ENCODE data around the gene LRRC17.

DNA sequence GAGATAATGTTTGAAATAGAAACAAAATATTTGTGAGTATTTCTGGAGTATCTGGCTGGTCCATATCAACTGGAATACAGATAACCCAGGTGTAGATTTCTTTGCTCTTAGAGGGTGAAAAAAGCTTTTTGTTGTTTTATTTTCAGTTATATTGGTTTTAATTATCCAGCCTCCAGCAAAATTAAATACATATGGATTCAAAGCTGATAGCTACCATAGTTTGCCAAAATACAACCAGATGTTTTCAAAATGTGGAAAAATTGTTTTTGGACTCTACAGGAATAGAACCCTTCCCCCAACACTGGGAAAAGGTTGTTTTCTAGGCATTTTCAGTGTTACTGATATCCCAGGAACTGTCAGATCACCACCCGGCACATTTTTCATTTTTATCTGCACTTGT is 30.1 kb downstream of the LRRC17 start:
- TF ChIP-seq EZH2phosphoT487 (IDR thresholded peaks at IDR 0.05; ENCODE audit: borderline replicate concordance) (no peak), ZFX (IDR thresholded peaks at IDR 0.05) (no peak), POLR2A (IDR thresholded peaks at IDR 0.05; ENCODE audit: borderline replicate concordance, extremely low read depth, insufficient read depth, insufficient read length) (no peak), CTCF (IDR thresholded peaks at IDR 0.05 in 2 of 3, conservative IDR thresholded peaks at IDR 0.05 in 1 of 3; ENCODE audit: borderline replicate concordance in 1 of 3, insufficient read depth in 1 of 3, low read depth in 2 of 3, low read length in 2 of 3) (no peak), SRF (IDR thresholded peaks at IDR 0.05; ENCODE audit: low read depth) (no peak)

All from HCT116 (cell line).